SKM-1 treated with dmso at 0.1 percent for 144 hours (cell line): ENCODE data around the gene CTDSPL.

Source experiments
- DNase-seq: peaks from one replicate; lab custom pipeline; 2025; ENCODE audit not compliant: unreplicated experiment; lab: John Stamatoyannopoulos, UW

CTDSPL gene

DNA sequence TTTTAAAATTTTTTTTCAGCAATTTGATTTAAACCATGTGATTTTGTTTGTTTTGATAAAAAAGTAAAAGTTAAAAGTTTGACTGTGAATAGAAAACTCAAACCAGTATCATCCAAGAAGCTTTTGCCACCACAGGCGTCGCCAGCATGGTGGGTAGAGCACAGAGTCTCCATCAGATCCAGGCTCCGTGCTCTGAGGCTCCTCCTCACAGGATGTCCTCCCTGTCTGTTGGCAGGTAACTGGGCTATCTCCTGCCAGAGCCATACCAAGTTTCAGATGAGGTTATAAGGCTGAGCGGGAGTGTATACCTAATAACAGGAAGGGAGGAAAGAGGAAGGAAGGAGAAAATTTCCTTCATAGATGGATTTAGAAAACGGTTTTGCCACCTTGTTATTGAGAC is 28.8 kb downstream of the CTDSPL start:
- no peak for DNase-seq

DNA sequence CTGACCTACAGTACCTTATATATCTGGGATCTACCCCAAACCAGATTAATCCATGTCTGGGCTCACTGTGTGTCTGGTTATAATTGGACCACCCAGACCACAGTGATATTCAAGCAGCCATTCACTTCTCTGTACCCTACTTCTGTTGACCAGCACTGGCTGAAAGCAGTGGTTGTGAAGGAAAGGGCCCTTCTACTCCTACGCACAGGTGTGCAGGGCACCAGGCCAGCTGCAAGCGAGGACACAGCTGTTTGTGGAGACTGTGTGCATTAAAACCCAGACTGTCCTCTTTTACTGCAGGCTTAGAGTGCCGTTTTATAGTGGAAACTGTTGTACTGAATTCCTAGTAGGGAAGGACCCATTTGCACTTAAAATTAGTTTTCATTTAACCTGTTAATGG is 29.5 kb downstream of the CTDSPL start:
- no peak for DNase-seq

DNA sequence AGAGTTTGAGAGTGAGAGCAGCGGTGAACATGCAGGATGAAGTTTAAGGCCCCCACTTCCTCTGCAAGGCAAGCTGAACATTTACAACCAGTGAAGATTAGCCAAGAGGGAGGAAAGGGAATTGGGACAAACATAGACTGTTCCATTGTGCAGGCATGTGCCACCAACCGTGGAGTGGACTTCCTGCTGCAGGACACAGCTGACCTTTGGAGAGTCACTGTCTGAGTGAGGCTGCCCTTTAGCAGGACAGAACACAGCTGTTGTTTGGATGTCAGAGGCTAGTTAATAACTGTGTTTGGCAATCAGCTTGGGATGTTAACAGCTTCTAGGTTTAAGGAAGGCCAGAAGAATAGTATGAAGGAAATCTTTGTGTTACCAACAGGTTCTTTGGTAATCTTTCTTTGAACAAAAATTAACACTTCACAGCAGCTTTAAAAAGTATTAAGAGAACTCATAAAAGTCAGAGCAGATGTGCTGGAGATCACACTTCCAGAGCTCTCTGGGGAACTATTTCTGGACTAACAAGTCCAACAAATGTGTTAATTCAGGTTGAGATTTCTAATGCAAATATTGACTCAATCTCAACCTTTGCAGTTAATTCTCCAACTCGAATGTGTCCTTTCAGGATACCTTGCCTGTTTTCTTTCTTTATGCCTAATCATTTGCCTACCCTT is 31.4 kb downstream of the CTDSPL start:
- no peak for DNase-seq

DNA sequence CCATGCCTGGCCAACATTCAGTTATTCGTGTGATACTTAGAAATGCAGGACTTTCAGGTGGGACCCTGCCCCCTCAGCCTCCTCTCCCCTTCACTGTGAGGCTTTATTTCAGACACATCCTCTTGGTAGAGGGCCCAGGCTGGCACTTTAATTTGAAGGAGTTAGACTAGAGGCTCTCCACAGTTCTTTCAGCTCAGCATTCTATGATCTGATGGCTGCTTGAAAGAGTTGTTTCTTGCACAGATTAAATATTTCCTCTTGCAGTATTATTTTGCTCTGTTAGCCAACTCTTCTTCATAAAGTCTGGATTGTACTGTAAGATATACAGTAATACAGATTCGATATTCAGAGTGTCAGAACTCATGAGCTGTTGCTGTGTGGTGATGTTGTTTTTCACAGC is 35.1 kb downstream of the CTDSPL start:
- no peak for DNase-seq

DNA sequence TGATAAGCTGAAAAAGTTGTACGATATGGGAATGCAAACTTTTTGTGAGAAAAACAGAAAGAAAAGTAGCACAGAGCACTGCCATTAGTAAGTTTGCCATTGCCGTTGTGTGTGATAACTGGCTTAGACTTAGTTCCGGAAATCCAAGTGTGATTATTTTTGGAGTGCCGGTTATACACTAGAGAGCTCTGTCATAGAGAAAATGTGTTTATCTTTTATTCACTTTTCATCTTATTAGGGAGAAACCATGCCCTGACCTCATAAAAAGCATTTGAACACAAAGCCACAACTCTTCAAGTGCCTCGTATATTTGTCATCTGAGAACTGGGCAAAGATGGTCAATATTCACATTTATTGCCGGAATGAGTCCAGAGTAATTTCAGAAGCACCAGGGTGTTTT is 36.1 kb downstream of the CTDSPL start:
- no peak for DNase-seq

DNA sequence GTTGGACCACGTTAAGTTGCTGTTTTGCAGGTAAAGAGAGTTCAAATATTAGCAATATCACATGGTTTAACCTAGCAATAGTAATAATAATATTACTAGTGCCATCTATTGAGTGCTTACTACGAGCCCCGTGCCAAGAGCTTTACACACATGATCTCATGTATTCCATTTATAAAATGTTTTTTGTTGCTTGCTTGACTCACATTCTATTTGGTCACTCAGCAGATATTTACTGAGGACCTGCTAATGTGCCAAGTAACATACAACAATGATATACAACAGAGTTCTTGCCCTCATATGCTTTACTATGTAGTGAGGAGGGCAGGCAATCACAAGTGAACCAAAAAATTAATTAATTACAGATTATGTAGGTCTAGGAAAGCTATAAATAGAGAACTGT is 36.7 kb downstream of the CTDSPL start:
- DNase-seq: no peak

DNA sequence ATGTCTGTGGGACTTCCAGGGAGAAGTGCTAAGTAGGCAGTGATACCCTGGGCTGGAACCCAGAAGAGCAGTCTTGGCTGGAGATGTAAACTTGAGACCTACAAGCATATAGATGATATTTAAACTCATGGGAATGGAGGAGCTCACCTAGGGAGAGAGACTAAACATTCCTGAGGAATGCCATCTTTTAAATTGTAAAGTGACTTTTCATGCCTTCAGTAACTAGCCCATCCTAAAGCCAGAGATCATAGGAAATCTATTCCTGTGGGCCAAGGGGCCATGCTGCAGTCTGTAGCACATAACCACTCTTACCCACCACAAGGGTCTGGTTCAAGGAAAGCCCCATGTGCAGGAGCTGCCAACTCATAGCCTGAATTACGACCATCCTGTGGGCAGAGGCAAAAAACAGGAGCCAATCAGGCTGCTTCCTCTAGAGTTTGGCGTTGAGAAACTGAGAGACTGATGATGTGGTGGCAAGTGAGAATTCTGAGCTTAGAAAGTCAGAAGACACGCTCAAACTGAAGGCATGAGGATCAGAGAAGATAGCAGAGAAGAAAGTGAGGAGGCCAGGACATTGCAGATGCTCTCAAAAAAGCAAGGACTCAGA is 37.5 kb downstream of the CTDSPL start:
- no peak for DNase-seq

DNA sequence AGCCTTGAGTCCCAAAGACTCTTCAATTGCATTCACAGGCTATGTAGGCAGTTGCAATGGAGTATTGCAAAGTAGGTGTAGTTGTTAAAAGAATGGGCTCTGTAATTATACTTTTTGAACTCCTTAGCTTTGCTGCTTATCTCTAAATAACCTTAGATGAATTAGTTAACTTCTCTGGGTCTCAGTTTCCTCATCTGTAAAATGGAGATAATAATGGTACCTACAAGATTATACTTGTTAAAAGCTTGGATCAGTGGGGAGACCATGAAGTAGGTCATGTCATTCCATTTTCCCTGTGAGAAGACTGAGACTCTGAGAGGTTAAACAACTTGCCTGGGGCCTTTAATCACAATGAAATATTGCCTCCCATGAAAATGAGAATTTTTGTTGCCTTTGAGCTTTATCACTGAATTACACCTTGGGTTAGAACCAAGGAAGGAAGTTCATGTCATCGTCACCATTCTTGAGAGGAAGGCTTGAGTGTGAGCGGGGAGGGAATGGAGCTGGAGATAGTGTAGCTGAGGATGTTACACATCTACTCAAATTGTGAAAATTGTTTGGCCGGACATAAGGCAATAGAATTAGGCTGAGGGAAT is 38.1 kb downstream of the CTDSPL start:
- no peak for DNase-seq

DNA sequence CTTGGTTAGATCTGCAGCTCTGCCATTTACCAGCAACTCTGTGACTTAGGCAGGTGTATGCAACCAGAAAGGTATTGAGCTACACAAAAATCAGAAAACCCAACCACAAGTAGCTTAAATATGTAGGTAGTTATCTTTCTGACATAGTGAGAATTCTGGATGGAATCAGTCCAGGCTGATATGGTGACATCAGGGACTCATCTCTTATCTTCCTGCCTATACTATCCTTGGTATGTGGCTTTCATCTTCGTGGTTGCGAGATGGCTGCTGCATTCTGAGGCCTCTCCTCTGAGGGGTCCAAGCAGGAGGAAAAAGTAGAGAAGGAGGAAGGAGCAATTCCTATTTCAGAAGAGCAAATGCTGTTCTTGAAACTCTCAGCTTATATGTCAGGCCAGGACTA is 40.0 kb downstream of the CTDSPL start:
- DNase-seq: no peak

DNA sequence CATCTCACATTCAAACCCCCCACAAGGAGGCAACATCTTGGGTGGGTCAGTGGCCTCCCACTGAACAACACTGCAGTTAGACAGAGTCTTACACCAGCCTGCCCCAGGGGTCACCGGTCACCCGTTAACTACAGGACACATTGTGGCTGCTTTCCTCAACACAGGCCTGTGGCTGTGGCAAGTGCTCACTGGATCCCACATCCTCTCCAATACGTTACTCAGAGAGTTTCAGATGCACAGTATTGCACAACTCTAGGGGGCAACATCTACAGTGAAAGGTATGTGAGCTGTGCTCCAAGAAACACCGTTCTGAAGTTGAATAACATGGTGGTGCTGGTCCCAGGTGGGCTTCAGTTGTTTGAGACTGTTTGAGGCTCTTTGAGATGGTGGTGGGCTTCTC is 41.0 kb downstream of the CTDSPL start:
- no peak for DNase-seq

DNA sequence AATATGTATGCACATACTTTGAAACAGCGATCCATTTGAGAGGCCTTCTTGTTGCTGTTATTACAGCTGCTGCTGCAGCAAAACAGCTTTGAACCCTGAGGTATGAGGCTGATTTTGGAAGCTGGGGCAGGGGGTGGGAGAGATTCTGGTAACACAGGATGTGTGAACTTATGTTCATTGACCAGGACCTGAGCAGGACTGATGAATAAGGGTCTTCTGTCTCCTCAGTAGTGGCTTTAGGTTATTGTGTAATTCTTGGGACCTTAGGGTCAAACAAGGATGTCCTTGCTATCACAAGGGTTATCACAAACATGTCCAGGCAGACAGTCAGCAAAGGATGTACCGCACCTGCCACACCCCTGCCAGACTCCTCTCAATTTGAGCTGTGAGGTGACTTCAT is 41.6 kb downstream of the CTDSPL start:
- no peak for DNase-seq

DNA sequence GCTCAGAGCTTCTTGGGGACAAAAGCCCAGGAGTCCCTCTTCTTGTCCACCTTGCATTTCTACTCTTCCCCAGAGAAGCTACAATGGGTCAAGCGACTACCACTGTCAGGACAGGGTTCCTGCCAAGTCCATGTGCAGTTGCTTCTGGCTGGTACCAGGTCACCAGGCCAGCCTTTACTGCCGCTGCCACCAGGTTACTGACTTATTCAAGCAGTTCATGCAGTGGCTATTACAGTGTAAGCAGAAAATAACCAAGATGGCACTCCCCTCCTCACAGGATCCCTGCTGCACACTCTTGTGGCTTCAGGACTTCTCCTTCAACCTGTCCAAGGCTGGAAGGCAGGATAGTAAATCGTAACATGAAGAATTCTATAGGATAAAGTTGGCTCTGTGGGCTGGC is 42.1 kb downstream of the CTDSPL start:
- DNase-seq: no peak

DNA sequence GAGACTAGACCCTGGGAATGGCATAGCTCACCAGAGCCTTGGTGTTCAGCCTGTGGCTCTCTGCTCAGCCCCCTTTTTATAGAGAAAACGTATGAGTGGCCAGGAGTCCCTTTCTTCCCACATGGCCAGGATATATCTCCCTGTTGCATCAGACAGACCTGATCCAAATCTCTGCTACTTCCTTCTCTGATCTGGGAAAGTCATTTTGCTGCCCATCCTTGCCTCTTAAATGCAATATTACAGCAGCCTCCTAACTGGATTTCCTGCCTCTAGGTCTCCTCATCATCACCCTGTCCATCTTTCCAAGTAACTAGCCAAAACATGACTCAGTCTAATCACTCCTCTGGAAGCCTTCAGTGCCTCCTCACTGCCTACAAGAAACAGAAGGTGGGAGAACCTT is 42.9 kb downstream of the CTDSPL start:
- no peak for DNase-seq

DNA sequence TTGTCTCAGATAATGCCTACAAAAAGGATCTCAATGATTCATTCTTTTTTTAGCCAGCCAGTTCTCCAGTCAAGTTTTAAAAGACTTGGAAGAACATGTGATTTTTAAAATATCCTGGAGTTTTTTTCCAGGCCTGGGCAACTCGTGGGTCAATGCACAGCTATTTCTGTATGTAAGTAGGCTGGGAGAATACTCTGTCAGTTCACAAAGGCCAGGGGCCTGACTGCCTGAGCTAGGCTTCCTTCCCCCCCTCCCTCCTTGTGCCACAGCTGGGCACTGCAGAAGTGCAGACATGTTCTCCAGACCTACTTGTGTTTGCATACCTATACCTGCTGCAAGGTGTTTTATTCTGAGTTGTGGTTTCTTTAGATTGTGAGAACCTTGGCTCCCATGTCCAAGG is 43.7 kb downstream of the CTDSPL start:
- no peak for DNase-seq

DNA sequence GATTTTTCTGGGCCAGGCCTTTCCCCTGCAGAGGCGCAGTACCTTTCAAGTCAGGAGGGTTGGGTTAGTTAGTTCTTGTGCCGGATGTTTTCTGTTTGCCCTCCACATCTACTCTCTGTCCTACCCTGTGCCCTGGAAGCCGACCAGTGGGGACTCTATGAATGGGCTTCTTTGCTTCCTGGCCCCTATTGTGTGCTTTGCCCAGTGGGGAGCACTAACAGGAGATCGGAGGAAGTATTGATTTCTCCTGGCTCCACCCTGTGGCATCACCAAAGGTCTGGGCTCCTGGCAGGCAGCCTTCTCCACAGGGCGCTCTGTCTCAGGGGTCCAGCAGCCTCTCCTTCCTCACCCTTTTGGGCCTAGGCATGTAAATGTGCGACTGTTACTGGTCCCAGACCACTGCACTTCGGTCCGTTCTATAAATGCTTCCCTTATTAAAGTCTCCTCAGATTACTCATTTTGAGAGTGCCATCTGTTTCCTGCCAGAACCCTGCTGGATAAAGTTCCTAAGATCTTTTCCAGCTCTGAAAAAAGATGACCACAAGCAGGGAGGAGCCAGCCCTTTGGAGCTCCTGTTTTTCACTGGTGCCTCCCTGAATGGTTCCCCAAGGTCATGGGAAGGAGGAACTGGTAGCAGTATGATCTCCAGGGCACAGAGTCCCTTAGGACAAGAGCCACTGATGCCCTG is 44.5 kb downstream of the CTDSPL start:
- DNase-seq: no peak

DNA sequence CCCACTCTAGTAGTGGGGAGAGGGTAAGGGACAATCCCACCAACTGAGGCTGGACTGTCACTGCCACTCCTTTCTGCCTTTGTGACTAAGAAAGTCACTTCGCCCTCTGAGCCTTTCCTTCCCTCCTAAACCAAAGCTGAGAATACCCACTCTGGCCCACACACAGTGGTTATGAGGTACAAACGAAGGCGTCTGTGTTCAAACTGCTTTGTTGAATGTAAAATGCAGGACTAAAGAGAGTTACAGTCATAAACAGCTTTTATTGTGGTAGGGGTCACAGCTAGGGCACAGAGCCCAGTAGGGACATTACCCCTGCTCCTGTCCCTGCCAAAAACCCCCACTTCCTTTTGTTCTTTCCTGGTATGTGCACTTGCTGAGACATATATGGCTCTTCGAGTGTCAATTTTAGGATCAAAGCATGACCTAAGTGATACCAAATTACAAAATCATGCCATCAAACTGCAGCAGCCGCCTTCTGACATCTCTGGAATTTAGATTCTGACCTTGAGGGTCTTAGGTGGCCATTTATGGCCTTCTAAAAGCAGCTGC is 45.1 kb downstream of the CTDSPL start:
- DNase-seq: no peak

DNA sequence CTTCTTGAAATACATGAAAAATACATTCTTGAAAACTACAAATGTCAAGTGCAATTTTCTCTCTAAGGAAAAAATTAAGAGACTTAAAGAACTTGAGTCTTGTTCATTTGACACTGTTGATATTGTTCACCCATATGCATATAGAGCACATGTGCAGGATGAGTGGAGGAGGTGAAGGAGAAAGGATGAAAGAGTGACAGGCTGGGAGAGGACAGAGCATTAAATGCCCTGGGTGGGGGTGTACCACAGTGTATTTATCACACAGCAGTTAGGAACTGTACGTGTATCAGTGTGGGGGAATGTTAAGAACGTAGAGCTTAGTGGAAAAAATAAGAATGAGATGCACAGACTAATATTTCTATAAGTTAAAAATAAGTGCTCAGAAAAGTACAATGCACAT is 45.7 kb downstream of the CTDSPL start:
- DNase-seq: no peak

DNA sequence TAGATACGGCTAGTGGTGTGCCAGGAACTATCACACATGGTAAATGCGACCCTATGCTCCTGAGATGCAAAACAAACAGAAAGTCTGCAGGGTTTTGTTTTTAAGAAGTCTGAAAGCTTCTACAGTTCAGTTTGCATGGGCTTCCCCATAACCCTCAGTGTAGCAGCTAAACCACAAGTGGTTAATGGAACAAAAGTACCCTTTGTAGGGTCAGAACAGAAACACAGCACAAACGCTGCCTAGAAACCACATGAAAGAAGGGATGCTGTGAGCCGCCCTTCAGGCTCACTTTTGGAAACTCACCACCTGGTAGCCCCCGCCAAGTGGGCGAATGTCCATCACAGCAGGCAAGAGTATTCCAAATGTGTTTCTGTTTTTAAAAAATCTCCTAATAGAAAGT is 46.2 kb downstream of the CTDSPL start:
- no peak for DNase-seq

DNA sequence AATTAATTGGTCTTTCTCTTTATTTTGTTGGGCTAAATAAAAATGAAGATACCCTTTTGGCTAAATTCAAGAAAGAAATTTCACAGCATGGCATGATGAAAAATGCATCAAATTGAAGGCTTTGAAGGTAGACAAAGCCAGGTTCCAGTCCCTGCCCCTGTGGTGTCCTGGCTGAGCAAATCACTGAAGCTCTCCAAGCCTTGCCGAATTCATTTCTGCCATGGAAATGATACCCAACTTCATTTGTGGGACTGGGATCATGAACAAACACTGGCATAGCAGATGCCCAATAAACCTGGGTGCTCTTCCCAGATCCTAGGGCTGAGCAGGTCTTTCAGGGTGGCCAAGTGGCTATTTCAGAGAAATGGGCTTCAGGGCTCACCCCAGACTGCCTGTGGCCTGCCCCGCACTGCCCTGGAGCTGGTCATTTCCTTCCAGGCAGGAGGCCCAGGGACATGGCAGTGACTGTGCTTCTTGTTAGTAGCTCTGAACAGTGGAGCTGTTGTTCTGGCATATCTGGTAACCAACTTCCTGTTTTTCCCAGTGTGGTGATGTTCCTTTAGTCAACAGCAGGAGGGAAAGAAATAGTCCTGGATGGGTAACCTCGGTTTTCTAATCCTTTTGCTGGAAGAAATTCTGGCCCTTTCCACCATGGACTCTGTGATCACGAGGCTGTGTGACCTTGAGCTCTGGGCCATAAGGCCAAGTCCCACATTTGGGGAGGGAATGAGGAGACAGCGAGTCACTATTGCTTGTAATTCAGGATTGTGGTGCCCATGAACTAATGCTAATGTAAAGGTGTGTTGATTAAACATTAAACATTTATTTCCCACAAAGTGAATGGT is 47.6 kb downstream of the CTDSPL start:
- peak; percentile 44 for DNase-seq

DNA sequence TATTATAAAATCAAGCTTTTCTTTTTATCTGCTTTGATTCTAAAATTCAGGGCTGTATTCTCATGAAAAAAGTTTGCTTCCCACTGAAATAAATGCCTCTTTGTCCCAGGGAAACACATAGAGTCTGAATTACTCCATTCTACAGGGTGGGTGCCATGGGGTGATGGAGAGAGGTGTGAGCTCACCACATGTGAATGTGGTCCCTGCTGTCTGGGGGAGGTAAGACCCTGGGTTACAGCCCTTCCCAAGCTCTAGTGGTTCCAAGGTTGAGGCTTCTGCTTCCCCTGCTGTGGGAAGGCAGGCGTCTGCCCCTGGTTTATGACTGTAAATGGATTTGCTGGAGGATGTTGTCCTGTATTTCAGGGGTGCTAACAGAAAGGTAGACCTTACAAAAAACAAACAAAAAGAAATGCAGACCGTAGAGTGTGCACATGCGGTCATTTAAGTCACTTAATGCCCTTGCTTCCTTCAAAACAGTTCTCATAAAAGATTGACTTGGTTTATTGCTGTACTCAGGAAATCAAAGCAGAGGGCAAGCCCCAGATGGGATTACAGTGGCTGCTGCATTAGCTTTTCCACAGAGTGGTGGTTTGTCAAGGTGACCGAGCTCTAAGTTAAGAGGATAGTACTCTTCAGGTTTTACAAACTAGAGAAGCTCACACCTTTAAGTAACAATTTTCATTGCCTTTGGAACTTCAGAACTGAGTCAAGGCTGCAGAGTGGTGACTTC is 49.2 kb downstream of the CTDSPL start:
- no peak for DNase-seq
